Gastroesophageal sphincter (tissue), 4 donors: ENCODE results near the gene ESRRA. TPM values are rescaled to one million over a fixed set of nuclear protein-coding genes. Genes with fewer than 3 reads are reported as not detected.

Experiments
- ATAC-seq: fragments of 150-250 bp; one replicate; pipeline ENCODE4 v1.9.1; 2016; ENCODE audit warnings: mild to moderate bottlenecking, moderate library complexity
- H3K27ac ChIP-seq, 4 donors: fragments of 200-600 bp; sonication (generic) in 3 of 4; 1 replicate in 3 of 4; 2 replicates in 1 of 4; pipeline ENCODE4 v1.5.1; 2016 to 2019
- H3K27me3 ChIP-seq: fragments of 200-600 bp; sonication (generic); one replicate; pipeline ENCODE4 v1.5.1; 2019
- H3K36me3 ChIP-seq, 2 donors: fragments of 200-600 bp; sonication (generic); one replicate each; pipeline ENCODE4 v1.5.1; 2019; ENCODE audit warnings: control low read depth in 1 of 2
- H3K4me1 ChIP-seq, 3 donors: fragments of 200-600 bp; sonication (generic); 1 replicate in 2 of 3; 2 replicates in 1 of 3; pipeline ENCODE4 v1.5.1; 2016 to 2019; ENCODE audit warnings: control low read depth in 2 of 3
- H3K4me3 ChIP-seq, 2 donors: fragments of 200-600 bp; sonication (generic); one replicate each; pipeline ENCODE4 v1.5.1; 2019; ENCODE audit warnings: mild to moderate bottlenecking in 1 of 2, moderate library complexity in 1 of 2
- H3K9me3 ChIP-seq, 3 donors: fragments of 200-600 bp; sonication (generic); one replicate each; pipeline ENCODE4 v1.5.1; 2017 to 2019; ENCODE audit warnings: control low read depth in 2 of 3
- EP300 ChIP-seq: sonication (generic); formaldehyde crosslinking; IDR thresholded peaks from one replicate; pipeline ENCODE4 v1.6.1; 2017; ENCODE audit warnings: antibody characterized with exemption, mild to moderate bottlenecking
- POLR2A ChIP-seq, 2 donors: fragments of 450-650 bp; IDR thresholded peaks; one replicate each; pipeline ENCODE4 v1.6.1; 2017; ENCODE audit warnings: antibody characterized with exemption in 2 of 2, mild to moderate bottlenecking in 2 of 2, moderate library complexity in 1 of 2
- POLR2AphosphoS5 ChIP-seq: sonication (generic); formaldehyde crosslinking; IDR thresholded peaks from one replicate; pipeline ENCODE4 v1.6.1; 2017; ENCODE audit warnings: antibody characterized with exemption
- WGBS, 2 donors: methylation state at CpG; one replicate each; pipeline ENCODE4 v1.1.5; 2018; ENCODE audit warnings: low coverage in 1 of 2; 5-methylcytosine and 5-hydroxymethylcytosine counted together
- total RNA-seq, 4 donors: library from RNA; depleted of rRNA; stranded (reverse); fragments of >200 nt; gene quantifications; one replicate each; pipeline ENCODE4 v1.1.0, GENCODE V29; 2016
- TF ChIP-seq, protein P1 (sequence below), 4 experiments: fragments of 200-600 bp in 2 of 4; fragments of 450-650 bp in 2 of 4; sonication (generic) in 1 of 4; IDR thresholded peaks; one replicate each; pipeline ENCODE4 v1.5.1; 2017 to 2019; ENCODE audit warnings: antibody characterized with exemption in 4 of 4, mild to moderate bottlenecking in 2 of 4, moderate library complexity in 2 of 4

The ESRRA gene
- total RNA-seq, 4 donors from 2014 or later: 39.8 to 77.1 (median 71.2) TPM

- H3K4me1 ChIP-seq: peaks cover 0 to 45% (median 17%) of the 10 kb centered on the region in 3 donors
- peak overlapping the region; percentile 17 to 53 for H3K4me3 ChIP-seq
- H3K27me3 ChIP-seq: peaks cover 90% of the 10 kb centered on the region
- no peaks in the 10 kb centered on the region for H3K36me3 ChIP-seq
- peak; percentile 68 for ATAC-seq
- TF ChIP-seq, protein P1, sequence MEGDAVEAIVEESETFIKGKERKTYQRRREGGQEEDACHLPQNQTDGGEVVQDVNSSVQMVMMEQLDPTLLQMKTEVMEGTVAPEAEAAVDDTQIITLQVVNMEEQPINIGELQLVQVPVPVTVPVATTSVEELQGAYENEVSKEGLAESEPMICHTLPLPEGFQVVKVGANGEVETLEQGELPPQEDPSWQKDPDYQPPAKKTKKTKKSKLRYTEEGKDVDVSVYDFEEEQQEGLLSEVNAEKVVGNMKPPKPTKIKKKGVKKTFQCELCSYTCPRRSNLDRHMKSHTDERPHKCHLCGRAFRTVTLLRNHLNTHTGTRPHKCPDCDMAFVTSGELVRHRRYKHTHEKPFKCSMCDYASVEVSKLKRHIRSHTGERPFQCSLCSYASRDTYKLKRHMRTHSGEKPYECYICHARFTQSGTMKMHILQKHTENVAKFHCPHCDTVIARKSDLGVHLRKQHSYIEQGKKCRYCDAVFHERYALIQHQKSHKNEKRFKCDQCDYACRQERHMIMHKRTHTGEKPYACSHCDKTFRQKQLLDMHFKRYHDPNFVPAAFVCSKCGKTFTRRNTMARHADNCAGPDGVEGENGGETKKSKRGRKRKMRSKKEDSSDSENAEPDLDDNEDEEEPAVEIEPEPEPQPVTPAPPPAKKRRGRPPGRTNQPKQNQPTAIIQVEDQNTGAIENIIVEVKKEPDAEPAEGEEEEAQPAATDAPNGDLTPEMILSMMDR (IDR thresholded peaks at IDR 0.05): peak in 1 of 4 experiments; percentile 22
- TF ChIP-seq POLR2A (IDR thresholded peaks at IDR 0.05) (peak in 1 of 2 donors; percentile 14), EP300 (no peak), POLR2AphosphoS5 (peak; percentile 7)
- WGBS, 2 donors: 1 to 26% methylated on average over 4 to 12 of the region's 60 CpGs
- H3K27ac ChIP-seq: peak overlapping the region in 2 of 4 donors; percentile 55 to 64
- H3K9me3 ChIP-seq: no peaks in the 10 kb centered on the region
Measured at GRCh38 chr11:64298966-64299846, 6.1 kb upstream of the ESRRA start.

- no peaks in the 10 kb centered on the region for H3K36me3 ChIP-seq
- ATAC-seq: no peak
- peaks cover 0 to 51% (median 17%) of the 10 kb centered on the region in 3 donors for H3K4me1 ChIP-seq
- H3K27me3 ChIP-seq: peaks cover 82% of the 10 kb centered on the region
- TF ChIP-seq EP300: no peak
- TF ChIP-seq POLR2AphosphoS5: no peak
- H3K27ac ChIP-seq: peak within 1 kb of the TSS in 2 of 4 donors; percentile 55 to 64
- H3K4me3 ChIP-seq: peak within 1 kb of the TSS; percentile 17 to 53
- WGBS, 2 donors: 0% methylated on average over 4 to 6 of the region's 54 CpGs
- no peaks in the 10 kb centered on the region for H3K9me3 ChIP-seq
Measured at GRCh38 chr11:64299847-64300648, 5.3 kb upstream of the ESRRA start, which contains the start of gene CATSPERZ. Gene CATSPERZ (plus strand): TSS chr11:64300358. CDS start chr11:64300411, 53 bp downstream.

DNA sequence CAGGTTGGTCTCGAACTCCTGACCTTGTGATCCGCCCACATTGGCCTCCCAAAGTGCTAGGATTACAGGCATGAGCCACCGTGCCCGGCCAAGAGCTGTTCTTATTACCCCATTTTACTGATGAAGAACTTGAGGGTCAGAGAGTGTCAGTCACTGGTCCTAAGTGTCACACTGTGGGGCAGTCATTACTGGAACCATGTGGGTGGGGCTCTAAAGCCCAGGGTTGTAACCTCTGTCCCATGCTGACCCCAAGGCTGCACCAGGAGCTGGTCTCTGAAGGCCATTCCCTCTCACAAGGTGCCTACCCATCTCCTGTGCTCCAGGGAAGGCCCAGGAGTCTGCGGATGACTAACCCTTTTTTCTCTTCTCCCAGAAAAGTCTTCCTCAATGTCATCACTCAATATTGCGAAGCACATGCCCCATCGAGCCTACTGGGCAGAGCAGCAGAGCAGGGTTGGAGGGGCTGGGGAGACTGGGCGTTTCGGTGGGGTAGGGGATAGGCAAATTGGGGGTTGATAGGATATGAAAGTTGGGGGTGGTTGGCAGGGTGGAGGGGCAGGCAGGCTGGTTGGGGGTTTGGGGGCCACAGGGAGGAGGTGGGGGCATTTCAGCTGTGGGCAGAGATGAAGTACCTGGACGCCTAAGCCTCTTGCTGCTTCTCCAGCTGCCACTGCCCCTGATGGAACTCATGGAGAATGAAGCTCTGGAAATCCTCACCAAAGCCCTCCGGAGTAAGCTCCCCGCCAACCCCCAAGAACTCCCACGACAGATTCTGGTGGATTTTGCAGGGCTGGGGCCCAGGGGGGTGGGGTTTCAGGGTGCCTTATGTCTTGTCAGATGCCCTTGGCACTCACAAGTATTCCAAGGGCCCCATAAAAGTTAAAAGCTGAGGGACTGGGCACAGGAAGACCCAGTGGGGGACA, 2.0 kb upstream of the ESRRA start:
- TF ChIP-seq, protein P1 (IDR thresholded peaks at IDR 0.05): no peak
- TF ChIP-seq POLR2AphosphoS5 (no peak), POLR2A (IDR thresholded peaks at IDR 0.05) (no peak), EP300 (no peak)
- Histone ChIP-seq H3K27me3 (peaks cover 49% of the 10 kb centered on the region), H3K36me3 (peaks cover 0 to 7% of the 10 kb centered on the region in 2 donors), H3K4me3 (peak overlapping the region in 1 of 2 donors; percentile 85), H3K4me1 (peaks cover 0 to 74% (median 28%) of the 10 kb centered on the region in 3 donors), H3K27ac (peak overlapping the region; percentile 88 to 96 (median 94)), H3K9me3 (no peaks in the 10 kb centered on the region)
- ATAC-seq: no peak
- 60 to 71% methylated on average over 5 of the region's 13 CpGs for WGBS, 2 donors

DNA sequence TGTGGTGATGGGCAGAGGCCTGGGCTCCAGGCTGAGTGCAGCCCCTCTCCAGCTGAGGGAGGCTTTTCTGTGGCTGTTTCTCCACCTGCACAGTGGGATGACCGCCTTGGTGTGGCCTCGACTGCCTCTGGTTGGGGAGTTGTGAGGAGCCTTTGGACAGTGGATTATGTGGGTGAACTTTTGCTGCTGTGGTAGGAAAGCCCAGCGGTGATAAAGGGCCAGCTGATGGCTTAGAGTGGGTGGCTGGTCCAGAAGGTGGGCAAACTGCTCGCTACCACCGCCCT, 1.4 kb upstream of the ESRRA start:
- Histone ChIP-seq H3K9me3 (no peaks in the 10 kb centered on the region), H3K4me3 (peak overlapping the region; percentile 51 to 85), H3K4me1 (peaks cover 0 to 72% (median 28%) of the 10 kb centered on the region in 3 donors), H3K27ac (peak overlapping the region; percentile 88 to 96 (median 94)), H3K27me3 (peaks cover 43% of the 10 kb centered on the region), H3K36me3 (peaks cover 0 to 7% of the 10 kb centered on the region in 2 donors)
- ATAC-seq: no peak
- WGBS, 2 donors: 0 to 46% methylated on average over 1 to 2 of the region's 5 CpGs
- no peak for TF ChIP-seq POLR2AphosphoS5
- no peak for TF ChIP-seq POLR2A (IDR thresholded peaks at IDR 0.05)
- TF ChIP-seq EP300: no peak
- TF ChIP-seq, protein P1 (IDR thresholded peaks at IDR 0.05): no peak
